GF-D8 (cell line): ENCODE data around the gene EVI2B.
"Not testable (repeated sequence)": the region's sequence is repeated elsewhere in the genome, so short reads cannot be mapped to it uniquely, and the experiment has no call there.

ENCODE experiments used
- DNase-seq: peaks from one replicate; lab custom pipeline; 2025; lab: John Stamatoyannopoulos, UW

The EVI2B gene

DNA sequence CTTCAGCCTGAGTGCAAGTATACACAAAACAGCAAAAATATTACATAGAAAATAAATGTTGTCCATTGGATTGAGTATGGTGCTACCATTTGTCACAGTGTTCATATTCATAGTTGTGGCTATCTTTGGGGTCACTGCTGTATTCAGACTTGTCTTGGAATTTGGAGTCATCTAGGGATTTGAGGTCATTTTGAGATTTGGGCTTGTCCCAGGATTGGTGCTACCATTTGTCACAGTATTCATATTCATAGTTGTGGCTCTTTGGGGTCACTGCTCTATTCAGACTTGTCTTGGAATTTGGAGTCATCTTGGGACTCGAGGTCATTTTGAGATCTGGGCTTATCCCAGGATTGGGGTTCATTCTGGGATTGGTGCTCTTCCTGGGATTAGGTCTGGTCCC, 41.6 kb downstream of the EVI2B start:
- DNase-seq: no peak

- no peak for DNase-seq
Observed at GRCh38 chr17:31269578-31269983, 44.3 kb downstream of the EVI2B start.

- DNase-seq: no peak
Observed at GRCh38 chr17:31269036-31269577, 44.7 kb downstream of the EVI2B start.

DNA sequence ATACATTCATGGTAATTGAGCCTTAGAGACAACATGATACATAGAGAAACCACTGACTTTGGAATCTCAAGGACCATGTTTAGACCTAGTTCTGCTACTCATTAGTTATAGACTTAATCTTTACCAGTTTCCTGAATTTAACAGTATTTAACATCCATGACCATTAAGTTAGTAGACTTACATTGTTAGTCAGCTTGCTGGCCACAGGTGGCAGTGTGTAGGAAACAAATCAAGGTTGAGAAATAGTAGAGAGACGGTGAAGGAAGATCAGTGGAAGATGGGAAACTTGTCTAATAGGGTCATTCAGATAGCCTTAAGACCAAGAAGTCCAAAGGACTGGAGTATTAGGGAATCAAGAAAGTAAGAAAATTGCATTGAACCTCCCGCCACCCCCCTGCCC, 47.8 kb downstream of the EVI2B start:
- no peak for DNase-seq

DNA sequence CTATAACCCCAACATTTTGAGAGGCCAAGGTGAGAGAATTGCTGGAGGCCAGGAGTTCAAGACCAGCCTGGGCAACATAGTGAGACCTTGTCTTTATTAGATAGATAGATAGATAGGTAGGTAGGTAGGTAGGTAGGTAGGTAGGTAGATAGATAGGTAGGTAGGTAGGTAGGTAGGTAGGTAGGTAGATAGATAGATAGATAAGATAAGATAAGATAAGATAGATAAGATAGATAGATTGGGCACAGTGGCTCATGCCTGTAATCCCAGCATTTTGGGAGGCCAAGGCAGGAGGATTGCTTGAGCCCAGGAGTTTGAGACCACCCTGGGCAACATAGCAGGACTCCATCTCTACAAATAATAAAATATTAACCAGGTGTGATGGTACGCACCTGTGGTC, 50.9 kb downstream of the EVI2B start:
- DNase-seq: not testable (repeated sequence)

DNA sequence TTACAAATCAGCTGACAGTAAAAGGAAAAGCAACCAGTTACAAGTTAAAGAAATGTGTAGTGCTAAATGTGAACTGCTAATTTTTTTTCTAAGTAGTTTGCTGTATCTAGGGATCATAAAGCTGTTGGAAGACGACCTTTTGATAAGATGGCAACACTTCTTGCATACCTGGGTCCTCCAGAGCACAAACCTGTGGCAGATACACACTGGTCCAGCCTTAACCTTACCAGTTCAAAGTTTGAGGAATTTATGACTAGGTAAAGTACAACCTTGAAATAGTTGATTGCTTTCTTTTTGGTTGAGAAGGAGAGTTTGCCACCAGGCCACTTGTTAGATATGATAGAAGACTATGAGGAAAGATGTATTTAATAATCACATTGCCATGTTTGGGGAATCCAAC, 52.3 kb downstream of the EVI2B start:
- DNase-seq: no peak

- DNase-seq: no peak
Observed at GRCh38 chr17:31260151-31260550, 53.7 kb downstream of the EVI2B start.

DNA sequence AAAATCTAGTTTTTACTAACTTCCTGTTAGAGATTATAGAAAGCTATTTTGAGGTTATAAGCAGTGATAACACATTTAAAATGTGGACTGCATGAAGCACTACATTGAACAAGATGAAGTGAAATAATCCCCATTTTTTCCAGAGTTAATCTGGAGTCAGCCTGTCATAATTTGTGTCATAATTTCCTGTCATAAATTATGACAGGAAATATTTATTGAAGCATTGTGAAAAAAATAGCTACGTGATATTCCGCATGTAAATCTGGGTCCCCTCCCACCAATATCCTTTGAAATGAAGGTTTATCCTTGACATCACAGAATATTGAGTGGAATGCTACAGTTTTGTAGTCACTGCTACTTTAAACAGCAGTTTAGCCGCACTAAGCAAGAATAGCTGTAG, 56.9 kb downstream of the EVI2B start:
- no peak for DNase-seq

- no peak for DNase-seq
Observed at GRCh38 chr17:31254654-31255053, 59.2 kb downstream of the EVI2B start.
